Parathyroid adenoma (tissue), 2 donors: ENCODE results near the gene ZDHHC6.
"Not testable (repeated sequence)": the region's sequence is repeated elsewhere in the genome, so short reads cannot be mapped to it uniquely, and the experiment has no call there.

Experiments used
- H2AFZ ChIP-seq: fragments of 300-600 bp; sonication (generic); one replicate; pipeline ENCODE4 v1.7.0; 2017; ENCODE audit warnings: antibody characterized with exemption, mild to moderate bottlenecking
- H3K27ac ChIP-seq: fragments of 300-600 bp; sonication (generic); one replicate; pipeline ENCODE4 v1.7.0; 2017
- H3K27me3 ChIP-seq: fragments of 300-600 bp; sonication (generic); one replicate; pipeline ENCODE4 v1.7.0; 2017; ENCODE audit warnings: low read length; ENCODE audit not compliant: control insufficient read depth, insufficient read depth
- H3K36me3 ChIP-seq: fragments of 300-600 bp; sonication (generic); one replicate; pipeline ENCODE4 v1.7.0; 2017; ENCODE audit warnings: low read length; ENCODE audit not compliant: control insufficient read depth, insufficient read depth
- H3K4me1 ChIP-seq: fragments of 300-600 bp; sonication (generic); one replicate; pipeline ENCODE4 v1.7.0; 2017; ENCODE audit warnings: control low read depth
- H3K4me2 ChIP-seq: fragments of 300-600 bp; sonication (generic); one replicate; pipeline ENCODE4 v1.7.0; 2017; ENCODE audit warnings: low read length
- H3K4me3 ChIP-seq: fragments of 300-600 bp; sonication (generic); one replicate; pipeline ENCODE4 v1.7.0; 2017; ENCODE audit warnings: low read depth, low read length
- H3K79me2 ChIP-seq: fragments of 300-600 bp; sonication (generic); one replicate; pipeline ENCODE4 v1.7.0; 2017; ENCODE audit warnings: control low read depth
- H3K9ac ChIP-seq: fragments of 300-600 bp; sonication (generic); one replicate; pipeline ENCODE4 v1.7.0; 2017; ENCODE audit warnings: mild to moderate bottlenecking
- H3K9me3 ChIP-seq: fragments of 300-600 bp; sonication (generic); one replicate; pipeline ENCODE4 v1.7.0; 2017; ENCODE audit warnings: low read length; ENCODE audit not compliant: control insufficient read depth
- CTCF ChIP-seq: fragments of 300-600 bp; sonication (generic); IDR thresholded peaks from one replicate; pipeline ENCODE4 v1.7.0; 2017; ENCODE audit warnings: antibody characterized with exemption, mild to moderate bottlenecking
- donor health status: primary hyperparathyroidism.

ZDHHC6 gene

GRCh38 chr10:112467541-112468075 lies 20.9 kb upstream of the ZDHHC6 start:
- no peak for TF ChIP-seq CTCF
- H3K36me3 ChIP-seq, result no peaks in the 10 kb centered on the region
- H2AFZ ChIP-seq, result no peak overlapping the region
- no peaks in the 10 kb centered on the region for H3K27me3 ChIP-seq
- no peak overlapping the region for H3K27ac ChIP-seq
- no peaks in the 10 kb centered on the region for H3K79me2 ChIP-seq
- no peaks in the 10 kb centered on the region for H3K9me3 ChIP-seq
- no peak overlapping the region for H3K4me3 ChIP-seq
- H3K9ac ChIP-seq, result no peak overlapping the region
- no peaks in the 10 kb centered on the region for H3K4me1 ChIP-seq
- H3K4me2 ChIP-seq, result no peak overlapping the region

- H3K4me2 ChIP-seq, result no peak overlapping the region
- H3K4me1 ChIP-seq, result no peaks in the 10 kb centered on the region
- no peak for TF ChIP-seq CTCF
- H3K27me3 ChIP-seq, result no peaks in the 10 kb centered on the region
- H3K79me2 ChIP-seq, result no peaks in the 10 kb centered on the region
- no peak overlapping the region for H3K9ac ChIP-seq
- H3K4me3 ChIP-seq, result no peak overlapping the region
- no peak overlapping the region for H2AFZ ChIP-seq
- no peaks in the 10 kb centered on the region for H3K36me3 ChIP-seq
- no peaks in the 10 kb centered on the region for H3K9me3 ChIP-seq
- H3K27ac ChIP-seq, result no peak overlapping the region
These were observed 20.1 kb upstream of the ZDHHC6 start for GRCh38 chr10:112466802-112467201.

- Histone ChIP-seq H3K79me2 (no peaks in the 10 kb centered on the region), H3K9ac (no peak overlapping the region), H3K4me1 (no peaks in the 10 kb centered on the region), H3K4me2 (no peak overlapping the region), H2AFZ (no peak overlapping the region), H3K36me3 (no peaks in the 10 kb centered on the region), H3K9me3 (no peaks in the 10 kb centered on the region), H3K27ac (no peak overlapping the region), H3K27me3 (no peaks in the 10 kb centered on the region), H3K4me3 (no peak overlapping the region)
- no peak for TF ChIP-seq CTCF
These were observed 18.7 kb upstream of the ZDHHC6 start for GRCh38 chr10:112465299-112465883.

GRCh38 chr10:112464074-112464473 lies 17.4 kb upstream of the ZDHHC6 start:
- not testable (repeated sequence) for H3K4me3 ChIP-seq, H3K79me2 ChIP-seq, H3K9me3 ChIP-seq, H3K36me3 ChIP-seq, H2AFZ ChIP-seq, H3K9ac ChIP-seq, H3K4me1 ChIP-seq, H3K27me3 ChIP-seq, H3K27ac ChIP-seq, H3K4me2 ChIP-seq

GRCh38 chr10:112461029-112461887 lies 14.5 kb upstream of the ZDHHC6 start:
- H3K79me2 ChIP-seq, result peaks cover 2% of the 10 kb centered on the region
- no peaks in the 10 kb centered on the region for H3K27me3 ChIP-seq
- no peak overlapping the region for H3K27ac ChIP-seq
- no peak overlapping the region for H3K4me3 ChIP-seq
- TF ChIP-seq CTCF, result no peak
- no peaks in the 10 kb centered on the region for H3K4me1 ChIP-seq
- no peaks in the 10 kb centered on the region for H3K9me3 ChIP-seq
- H2AFZ ChIP-seq, result no peak overlapping the region
- no peaks in the 10 kb centered on the region for H3K36me3 ChIP-seq
- H3K9ac ChIP-seq, result no peak overlapping the region
- H3K4me2 ChIP-seq, result no peak overlapping the region
